Cardiac fibroblast (primary cell): ENCODE data around the gene NRXN3.
A peak's percentile ranks its signal among the peaks of the same experiment; 100 is the strongest.

Experiments used
- DNase-seq, 2 donors: peaks; one replicate each; pipeline versions ENCODE4 v3.0.0 to v3.0.0-alpha.2; 2010; ENCODE audit warnings: low read depth in 2 of 2
- H3K4me3 ChIP-seq, 2 donors: replicated peaks in 1 of 2; 1 replicate in 1 of 2; 2 replicates in 1 of 2; pipeline ENCODE4 v1.5.1; 2011; ENCODE audit warnings: low read depth in 2 of 2, low read length in 2 of 2, mild to moderate bottlenecking in 2 of 2, moderate library complexity in 1 of 2
- CTCF ChIP-seq: IDR thresholded peaks from one replicate; pipeline ENCODE4 v1.5.1; 2011; ENCODE audit warnings: low read depth, mild to moderate bottlenecking, low read length, inconsistent platforms

Gene NRXN3

GRCh38 chr14:79118291-79118690 lies 948.1 kb downstream of the NRXN3 start:
- DNase-seq = no peak
- no peak overlapping the region for H3K4me3 ChIP-seq
- no peak for TF ChIP-seq CTCF

- H3K4me3 ChIP-seq = no peak overlapping the region
- no peak for TF ChIP-seq CTCF
- no peak for DNase-seq
These were observed 964.2 kb downstream of the NRXN3 start for GRCh38 chr14:79134361-79134760.

GRCh38 chr14:79136071-79137044 lies 966.2 kb downstream of the NRXN3 start:
- DNase-seq = no peak
- no peak overlapping the region for H3K4me3 ChIP-seq
- TF ChIP-seq CTCF = no peak

- H3K4me3 ChIP-seq = no peak overlapping the region
- no peak for DNase-seq
- TF ChIP-seq CTCF = no peak
These were observed 966.9 kb downstream of the NRXN3 start for GRCh38 chr14:79137045-79137430.

GRCh38 chr14:79137836-79138235 lies 967.7 kb downstream of the NRXN3 start:
- TF ChIP-seq CTCF = no peak
- no peak for DNase-seq
- H3K4me3 ChIP-seq = no peak overlapping the region

GRCh38 chr14:79144896-79145295 lies 974.7 kb downstream of the NRXN3 start:
- no peak overlapping the region for H3K4me3 ChIP-seq
- peak in 1 of 2 donors; percentile 36 for DNase-seq
- no peak for TF ChIP-seq CTCF

GRCh38 chr14:79150226-79150625 lies 980.1 kb downstream of the NRXN3 start:
- H3K4me3 ChIP-seq = no peak overlapping the region
- TF ChIP-seq CTCF = no peak
- no peak for DNase-seq
